GM18907 (cell line): ENCODE data around the gene ZP4.
"Not testable (repeated sequence)": the region's sequence is repeated elsewhere in the genome, so short reads cannot be mapped to it uniquely, and the experiment has no call there.

Experiments used
- ATAC-seq: cut with Tn5 transposase; IDR thresholded peaks from one replicate; pipeline ENCODE4 v1.9.1; 2021; ENCODE audit warnings: mild to moderate bottlenecking, moderate library complexity; ENCODE audit not compliant: unreplicated experiment

Gene ZP4

GRCh38 chr1:237877631-237878030 lies 13.1 kb downstream of the ZP4 start:
- no peak for ATAC-seq

- no peak for ATAC-seq
Measured at GRCh38 chr1:237875291-237875690, 15.4 kb downstream of the ZP4 start.

- ATAC-seq: no peak
Measured at GRCh38 chr1:237873487-237874211, 17.1 kb downstream of the ZP4 start.

- ATAC-seq: no peak
Measured at GRCh38 chr1:237868817-237869600, 21.7 kb downstream of the ZP4 start.

- ATAC-seq: no peak
Measured at GRCh38 chr1:237867380-237867888, 23.3 kb downstream of the ZP4 start.

- peak; percentile 75 for ATAC-seq
Measured at GRCh38 chr1:237864338-237865244, 26.1 kb downstream of the ZP4 start.

- ATAC-seq: no peak
Measured at GRCh38 chr1:237863234-237863633, 27.5 kb downstream of the ZP4 start.

GRCh38 chr1:237861944-237862343 lies 28.8 kb downstream of the ZP4 start:
- no peak for ATAC-seq

GRCh38 chr1:237858992-237859391 lies 31.7 kb downstream of the ZP4 start:
- ATAC-seq: no peak

GRCh38 chr1:237857455-237857854 lies 33.3 kb downstream of the ZP4 start:
- ATAC-seq: no peak

GRCh38 chr1:237852342-237852741 lies 38.4 kb downstream of the ZP4 start:
- no peak for ATAC-seq

GRCh38 chr1:237851210-237851845 lies 39.4 kb downstream of the ZP4 start:
- ATAC-seq: no peak

GRCh38 chr1:237843516-237843915 lies 47.2 kb downstream of the ZP4 start:
- not testable (repeated sequence) for ATAC-seq

GRCh38 chr1:237841485-237841884 lies 49.2 kb downstream of the ZP4 start:
- no peak for ATAC-seq

- no peak for ATAC-seq
Measured at GRCh38 chr1:237838904-237839534, 51.7 kb downstream of the ZP4 start.

- ATAC-seq: no peak
Measured at GRCh38 chr1:237838320-237838719, 52.4 kb downstream of the ZP4 start.

GRCh38 chr1:237834461-237834860 lies 56.3 kb downstream of the ZP4 start:
- ATAC-seq: no peak

- ATAC-seq: no peak
Measured at GRCh38 chr1:237834048-237834447, 56.7 kb downstream of the ZP4 start.

- ATAC-seq: no peak
Measured at GRCh38 chr1:237832858-237833257, 57.9 kb downstream of the ZP4 start.
